Measurements from ENCODE around the gene NPHS1.

The NPHS1 gene

GRCh38 chr19:35816846-35817245 is 35.5 kb downstream of the NPHS1 start:
- no peak for TF ChIP-seq CTCF (IDR thresholded peaks at IDR 0.05; ENCODE audit: low read depth, low read length)
- H3K9me3 ChIP-seq (ENCODE audit: severe bottlenecking) = no peaks in the 10 kb centered on the region
- no peak for DNase-seq
- no peak overlapping the region for H3K4me3 ChIP-seq (ENCODE audit: low read depth, low read length)
- no peaks in the 10 kb centered on the region for H3K27me3 ChIP-seq (ENCODE audit: insufficient read depth, low read depth, severe bottlenecking)
- no peak overlapping the region for H3K27ac ChIP-seq
- no peaks in the 10 kb centered on the region for H3K36me3 ChIP-seq

- Histone ChIP-seq H3K27ac (no peak overlapping the region), H3K9me3 (ENCODE audit: severe bottlenecking) (no peaks in the 10 kb centered on the region), H3K4me3 (ENCODE audit: low read depth, low read length) (no peak overlapping the region), H3K36me3 (no peaks in the 10 kb centered on the region), H3K27me3 (ENCODE audit: insufficient read depth, low read depth, severe bottlenecking) (no peaks in the 10 kb centered on the region)
- no peak for DNase-seq
- TF ChIP-seq CTCF (IDR thresholded peaks at IDR 0.05; ENCODE audit: low read depth, low read length) = no peak
Measured at GRCh38 chr19:35816262-35816661, 36.0 kb downstream of the NPHS1 start.

- Histone ChIP-seq H3K27ac (no peak overlapping the region), H3K36me3 (no peaks in the 10 kb centered on the region), H3K4me3 (ENCODE audit: low read depth, low read length) (no peak overlapping the region), H3K9me3 (ENCODE audit: severe bottlenecking) (no peaks in the 10 kb centered on the region), H3K27me3 (ENCODE audit: insufficient read depth, low read depth, severe bottlenecking) (no peaks in the 10 kb centered on the region)
- DNase-seq = no peak
- TF ChIP-seq CTCF (IDR thresholded peaks at IDR 0.05; ENCODE audit: low read depth, low read length) = no peak
Measured at GRCh38 chr19:35813043-35813890, 39.0 kb downstream of the NPHS1 start.

DNA sequence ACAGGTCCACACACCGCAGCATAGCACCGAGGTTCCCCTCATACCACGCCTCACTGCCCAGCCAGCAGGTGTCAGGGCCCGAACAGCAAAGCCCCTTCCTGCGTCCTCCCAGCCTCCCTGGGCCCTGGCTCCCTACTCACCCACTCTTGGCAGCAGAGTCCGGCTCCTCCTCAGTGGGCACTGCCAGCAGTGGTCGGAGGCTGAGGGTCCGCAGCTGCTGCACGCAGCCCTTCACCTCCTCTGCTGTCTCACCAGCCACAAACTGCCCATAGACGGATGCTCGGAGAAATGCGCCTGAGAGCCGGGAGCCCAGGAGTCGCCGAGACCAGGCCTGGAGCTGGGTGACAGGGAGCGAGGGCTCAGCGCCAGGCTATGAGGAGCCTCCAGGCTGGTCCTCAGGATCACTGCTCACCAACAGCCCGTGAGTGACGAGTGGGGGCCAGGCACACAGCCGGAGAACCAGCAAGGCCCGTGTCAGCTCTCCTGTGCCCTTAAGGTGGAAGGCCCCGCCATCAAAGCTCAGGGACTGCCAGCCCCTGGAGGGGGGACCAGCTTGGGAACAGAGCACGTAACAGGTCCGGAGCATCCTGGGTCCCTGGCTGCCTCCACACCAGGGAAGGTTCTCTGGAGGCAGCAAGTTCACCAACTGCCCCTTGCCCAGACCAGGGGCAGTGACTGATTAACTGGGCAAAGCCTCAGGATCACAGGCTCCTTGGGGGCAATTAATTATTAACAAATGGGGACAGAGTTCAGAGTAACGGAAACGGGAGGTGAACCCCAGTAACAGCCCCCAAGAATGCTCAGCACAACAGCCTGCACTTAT is 39.9 kb downstream of the NPHS1 start, which contains the start of gene PRODH2:
TSS of gene PRODH2 (minus strand) at position 626 of the 823 bp plus-strand sequence. CDS start at position 586, 40 bp downstream.
- no peaks in the 10 kb centered on the region for H3K9me3 ChIP-seq (ENCODE audit: severe bottlenecking)
- H3K36me3 ChIP-seq = no peaks in the 10 kb centered on the region
- no peaks in the 10 kb centered on the region for H3K27me3 ChIP-seq (ENCODE audit: insufficient read depth, low read depth, severe bottlenecking)
- TF ChIP-seq CTCF (IDR thresholded peaks at IDR 0.05; ENCODE audit: low read depth, low read length) = no peak
- no peak for DNase-seq
- H3K4me3 ChIP-seq (ENCODE audit: low read depth, low read length) = no peak within 1 kb of the TSS
- no peak within 1 kb of the TSS for H3K27ac ChIP-seq

- H3K9me3 ChIP-seq (ENCODE audit: severe bottlenecking) = no peaks in the 10 kb centered on the region
- no peak for DNase-seq
- no peak overlapping the region for H3K27ac ChIP-seq
- no peak overlapping the region for H3K4me3 ChIP-seq (ENCODE audit: low read depth, low read length)
- H3K27me3 ChIP-seq (ENCODE audit: insufficient read depth, low read depth, severe bottlenecking) = no peaks in the 10 kb centered on the region
- TF ChIP-seq CTCF (IDR thresholded peaks at IDR 0.05; ENCODE audit: low read depth, low read length) = no peak
- H3K36me3 ChIP-seq = no peaks in the 10 kb centered on the region
Measured at GRCh38 chr19:35811317-35812219, 40.7 kb downstream of the NPHS1 start.

All from WERI-Rb-1 (cell line).